Fibroblast of lung (primary cell): Measurements from ENCODE around the gene RRN3. TPM values are rescaled to one million over a fixed set of nuclear protein-coding genes. Genes with fewer than 3 reads are reported as not detected.
"Not testable (repeated sequence)": the region's sequence is repeated elsewhere in the genome, so short reads cannot be mapped to it uniquely, and the experiment has no call there.

Experiments
- DNase-seq, 2 donors: peaks; one replicate each; pipeline versions ENCODE4 v3.0.0 to v3.0.0-alpha.2; 2010; ENCODE audit warnings: low read depth in 2 of 2
- H2AFZ ChIP-seq: 2 replicates; pipeline ENCODE4 v1.5.1; 2012; ENCODE audit warnings: low read length, control low read depth, inconsistent platforms
- H3K27ac ChIP-seq: 2 replicates; pipeline ENCODE4 v1.5.1; 2011; ENCODE audit warnings: low read length, control low read depth; ENCODE audit not compliant: insufficient read depth
- H3K27me3 ChIP-seq: 2 replicates; pipeline ENCODE4 v1.5.1; 2011; ENCODE audit warnings: mild to moderate bottlenecking, low read length; ENCODE audit not compliant: control insufficient read depth, insufficient read depth
- H3K36me3 ChIP-seq: 2 replicates; pipeline ENCODE4 v1.5.1; 2011; ENCODE audit warnings: low read length; ENCODE audit not compliant: control insufficient read depth, insufficient read depth
- H3K4me1 ChIP-seq: 2 replicates; pipeline ENCODE4 v1.5.1; 2011; ENCODE audit warnings: low read length; ENCODE audit not compliant: control insufficient read depth, insufficient read depth; ENCODE audit errors: extremely low read depth
- H3K4me2 ChIP-seq: 2 replicates; pipeline ENCODE4 v1.5.1; 2011; ENCODE audit warnings: low read length, control low read depth; ENCODE audit not compliant: insufficient read depth; ENCODE audit errors: extremely low read depth
- H3K4me3 ChIP-seq, 4 experiments: fragments of 200-600 bp in 1 of 4; sonication (generic) in 1 of 4; replicated peaks in 1 of 4; 2 replicates each; pipeline ENCODE4 v1.5.1; 2011 to 2016; ENCODE audit warnings: low read length in 4 of 4, low read depth in 3 of 4, mild to moderate bottlenecking in 3 of 4, control low read depth in 2 of 4, inconsistent platforms in 1 of 4, mixed read lengths in 1 of 4; ENCODE audit not compliant: insufficient read depth in 1 of 4; ENCODE audit errors: control extremely low read depth in 1 of 4
- H3K79me2 ChIP-seq: 2 replicates; pipeline ENCODE4 v1.5.1; 2012; ENCODE audit warnings: mild to moderate bottlenecking, low read length, inconsistent platforms; ENCODE audit not compliant: control insufficient read depth, insufficient read depth
- H3K9ac ChIP-seq: 2 replicates; pipeline ENCODE4 v1.5.1; 2011; ENCODE audit warnings: mild to moderate bottlenecking, low read length, control low read depth; ENCODE audit not compliant: insufficient read depth
- H3K9me3 ChIP-seq: 2 replicates; pipeline ENCODE4 v1.5.1; 2012; ENCODE audit warnings: low read depth, low read length; ENCODE audit not compliant: control insufficient read depth, insufficient read depth
- H4K20me1 ChIP-seq: 2 replicates; pipeline ENCODE4 v1.5.1; 2011; ENCODE audit warnings: low read length; ENCODE audit not compliant: control insufficient read depth, insufficient read depth; ENCODE audit errors: extremely low read depth
- polyA plus RNA-seq, 2 donors: library from polyadenylated mRNA; depleted of rRNA in 1 of 2; stranded (reverse) in 1 of 2; unstranded in 1 of 2; fragments of >200 nt; gene quantifications; 2 replicates each; pipeline ENCODE4 v1.2.1, GENCODE V29; 2011 to 2012; ENCODE audit warnings: missing spikeins in 1 of 2
- total RNA-seq: library from RNA; depleted of rRNA; stranded (reverse); fragments of >200 nt; gene quantifications from 2 replicates; pipeline ENCODE4 v1.2.1, GENCODE V29; 2014
- TF ChIP-seq, protein P1 (sequence below), 2 donors: IDR thresholded peaks in 1 of 2; conservative IDR thresholded peaks in 1 of 2; 1 replicate in 1 of 2; 2 replicates in 1 of 2; pipeline ENCODE4 v1.5.1; 2011 to 2012; ENCODE audit warnings: low read length in 2 of 2, control low read depth in 1 of 2, inconsistent platforms in 1 of 2, low read depth in 1 of 2, mild to moderate bottlenecking in 1 of 2

The RRN3 gene
- total and polyA plus RNA-seq, 2 donors (not counting 1 experiment from before 2014, with no cell fraction given), result 28.9 to 43.6 TPM

DNA sequence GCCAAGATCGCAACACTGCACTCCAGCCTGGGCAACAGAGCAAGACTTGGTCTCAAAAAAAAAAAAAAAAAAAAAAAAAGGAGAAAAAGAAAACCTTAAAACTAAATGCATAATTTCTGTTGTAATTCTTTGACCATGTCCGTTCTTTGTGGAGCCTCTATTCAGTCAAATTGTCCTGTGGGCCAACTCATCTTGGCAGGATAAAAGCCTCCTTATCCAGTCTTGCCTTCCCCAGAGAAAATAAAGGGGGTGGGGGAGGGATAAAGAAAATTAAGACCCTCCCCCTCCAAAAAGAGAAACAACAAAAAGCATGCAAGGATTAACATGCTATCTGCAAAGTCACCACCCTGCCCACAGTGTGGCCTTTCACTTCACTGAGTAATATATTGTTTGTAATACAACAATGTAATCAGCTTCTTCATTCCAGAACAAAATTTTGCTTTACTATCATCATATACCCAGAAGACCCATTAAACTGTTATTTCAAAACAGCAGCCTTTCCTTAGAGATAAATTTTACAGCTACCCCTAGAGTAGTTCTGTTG lies 5.4 kb upstream of the RRN3 start:
- not testable (repeated sequence) for H3K36me3 ChIP-seq, H3K4me3 ChIP-seq, H3K27ac ChIP-seq, H3K27me3 ChIP-seq, H3K9me3 ChIP-seq, DNase-seq, H3K9ac ChIP-seq, H3K79me2 ChIP-seq, H3K4me1 ChIP-seq, H4K20me1 ChIP-seq, H3K4me2 ChIP-seq, H2AFZ ChIP-seq

- H3K4me2 ChIP-seq, H3K9me3 ChIP-seq, H3K4me3 ChIP-seq, H4K20me1 ChIP-seq, H3K4me1 ChIP-seq, H3K27ac ChIP-seq, H3K27me3 ChIP-seq, H2AFZ ChIP-seq, H3K9ac ChIP-seq, H3K36me3 ChIP-seq, DNase-seq: not testable (repeated sequence)
- H3K79me2 ChIP-seq, result peaks cover 12% of the 10 kb centered on the region
Observed at GRCh38 chr16:15096583-15096972, 2.5 kb upstream of the RRN3 start.

DNA sequence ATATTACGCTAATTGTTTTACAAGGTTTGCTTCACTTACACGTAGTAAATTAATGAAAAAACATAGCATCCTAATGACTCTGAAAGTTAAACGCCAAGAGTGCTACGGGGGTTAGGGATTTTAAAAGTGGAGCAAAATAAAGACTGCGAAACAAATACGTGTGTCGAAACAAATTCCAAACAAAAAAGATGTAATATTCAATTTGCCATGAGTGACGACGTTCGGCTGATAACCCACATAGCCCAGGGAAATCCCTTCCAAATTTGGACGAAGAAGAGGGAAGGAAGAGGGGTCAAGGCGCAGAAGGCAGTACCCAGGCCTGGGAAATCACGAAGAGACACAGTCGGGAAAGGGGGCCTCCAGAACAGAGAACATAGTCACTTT lies 509 bp downstream of the RRN3 start:
- not testable (repeated sequence) for H2AFZ ChIP-seq, DNase-seq
- H3K79me2 ChIP-seq, result peaks cover 12% of the 10 kb centered on the region

GRCh38 chr16:15090663-15091269 lies 3.3 kb downstream of the RRN3 start:
- not testable (repeated sequence) for H3K27me3 ChIP-seq, H3K9ac ChIP-seq, H4K20me1 ChIP-seq, DNase-seq, H2AFZ ChIP-seq, H3K36me3 ChIP-seq, H3K4me3 ChIP-seq, H3K4me2 ChIP-seq, H3K4me1 ChIP-seq, H3K27ac ChIP-seq, H3K9me3 ChIP-seq
- H3K79me2 ChIP-seq, result peaks cover 12% of the 10 kb centered on the region
- TF ChIP-seq, protein P1, sequence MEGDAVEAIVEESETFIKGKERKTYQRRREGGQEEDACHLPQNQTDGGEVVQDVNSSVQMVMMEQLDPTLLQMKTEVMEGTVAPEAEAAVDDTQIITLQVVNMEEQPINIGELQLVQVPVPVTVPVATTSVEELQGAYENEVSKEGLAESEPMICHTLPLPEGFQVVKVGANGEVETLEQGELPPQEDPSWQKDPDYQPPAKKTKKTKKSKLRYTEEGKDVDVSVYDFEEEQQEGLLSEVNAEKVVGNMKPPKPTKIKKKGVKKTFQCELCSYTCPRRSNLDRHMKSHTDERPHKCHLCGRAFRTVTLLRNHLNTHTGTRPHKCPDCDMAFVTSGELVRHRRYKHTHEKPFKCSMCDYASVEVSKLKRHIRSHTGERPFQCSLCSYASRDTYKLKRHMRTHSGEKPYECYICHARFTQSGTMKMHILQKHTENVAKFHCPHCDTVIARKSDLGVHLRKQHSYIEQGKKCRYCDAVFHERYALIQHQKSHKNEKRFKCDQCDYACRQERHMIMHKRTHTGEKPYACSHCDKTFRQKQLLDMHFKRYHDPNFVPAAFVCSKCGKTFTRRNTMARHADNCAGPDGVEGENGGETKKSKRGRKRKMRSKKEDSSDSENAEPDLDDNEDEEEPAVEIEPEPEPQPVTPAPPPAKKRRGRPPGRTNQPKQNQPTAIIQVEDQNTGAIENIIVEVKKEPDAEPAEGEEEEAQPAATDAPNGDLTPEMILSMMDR (conservative IDR thresholded peaks at IDR 0.05 in 1 of 2, IDR thresholded peaks at IDR 0.05 in 1 of 2; ENCODE audit: low read depth in 1 of 2, low read length in 2 of 2), result peak in 1 of 2 donors; percentile 8

More for the DNA sequence above, 509 bp downstream of the RRN3 start:
- Histone ChIP-seq H3K9ac (peak overlapping the region; percentile 86), H3K4me2 (peak overlapping the region; percentile 68), H3K27ac (peak overlapping the region; percentile 91), H3K4me3 (peak overlapping the region; percentile 66 to 76 (median 71))
- H3K4me1 ChIP-seq, H3K27me3 ChIP-seq, H3K9me3 ChIP-seq, H4K20me1 ChIP-seq, H3K36me3 ChIP-seq: not testable (repeated sequence)

GRCh38 chr16:15082788-15083187 lies 11.3 kb downstream of the RRN3 start:
- H3K27me3 ChIP-seq, H2AFZ ChIP-seq, H3K79me2 ChIP-seq, H3K9me3 ChIP-seq, H3K4me3 ChIP-seq, H4K20me1 ChIP-seq, H3K9ac ChIP-seq, H3K4me1 ChIP-seq, H3K36me3 ChIP-seq, H3K27ac ChIP-seq, DNase-seq, H3K4me2 ChIP-seq: not testable (repeated sequence)

DNA sequence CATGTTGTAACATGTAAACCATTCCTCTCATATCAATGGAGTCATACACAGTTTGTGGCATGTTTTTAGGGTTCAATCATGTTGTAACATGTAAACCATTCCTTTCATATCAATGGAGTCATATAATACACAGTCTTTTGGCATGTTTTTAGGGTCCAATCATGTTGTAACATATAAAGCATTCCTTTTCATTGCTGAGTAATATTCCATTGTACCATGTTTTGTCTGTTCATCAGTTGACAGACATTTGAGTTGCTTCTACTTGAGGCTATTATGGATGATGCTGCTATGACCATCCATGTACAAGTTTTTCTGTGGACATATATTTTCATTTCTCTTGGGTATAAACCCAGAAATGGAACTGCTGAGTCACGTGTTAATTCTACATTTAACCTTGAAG lies 13.2 kb downstream of the RRN3 start:
- H3K9me3 ChIP-seq, H3K27me3 ChIP-seq, H3K9ac ChIP-seq, H3K79me2 ChIP-seq, H3K36me3 ChIP-seq, H3K4me2 ChIP-seq, H4K20me1 ChIP-seq, H3K27ac ChIP-seq, H3K4me1 ChIP-seq, DNase-seq, H2AFZ ChIP-seq, H3K4me3 ChIP-seq: not testable (repeated sequence)
